A549 (cell line): ENCODE results near the gene BCL2L2.

Experiments used
- CTCF ChIP-seq: fragments of >200 bp; sonication (Bioruptor Twin); formaldehyde crosslinking; IDR thresholded peaks from 3 replicates; pipeline ENCODE4 v1.5.1; 2016
- EP300 ChIP-seq, 2 experiments: fragments of >200 bp; sonication (Bioruptor Twin); formaldehyde crosslinking; IDR thresholded peaks; 2 replicates in 1 of 2; 3 replicates in 1 of 2; pipeline ENCODE4 v1.6.1; 2016 to 2017
- HDAC2 ChIP-seq: fragments of 200-600 bp; sonication (generic); IDR thresholded peaks from 2 replicates; pipeline ENCODE4 v1.6.1; 2016
- MYC ChIP-seq: IDR thresholded peaks from 2 replicates; pipeline ENCODE4 v1.6.1; 2012; ENCODE audit warnings: mild to moderate bottlenecking, inconsistent platforms, low read length, improper control_type of control experiment, borderline replicate concordance
- POLR2A ChIP-seq: IDR thresholded peaks from 2 replicates; pipeline ENCODE4 v1.6.1; 2012; ENCODE audit warnings: mild to moderate bottlenecking, low read length
- RFX5 ChIP-seq: fragments of 450-650 bp; IDR thresholded peaks from 2 replicates; pipeline ENCODE4 v1.7.1; 2014; ENCODE audit warnings: antibody characterized with exemption, mild to moderate bottlenecking, moderate library complexity
- SREBF2 ChIP-seq: fragments of 450-650 bp; IDR thresholded peaks from 2 replicates; pipeline ENCODE4 v1.6.1; 2014; ENCODE audit warnings: mild to moderate bottlenecking, moderate library complexity
- USF2 ChIP-seq: fragments of 450-650 bp; IDR thresholded peaks from 2 replicates; pipeline ENCODE4 v1.6.1; 2014; ENCODE audit warnings: antibody characterized with exemption
- ZFP36 ChIP-seq: fragments of 450-650 bp; IDR thresholded peaks from 2 replicates; pipeline ENCODE4 v1.6.1; 2014; ENCODE audit warnings: borderline replicate concordance; ENCODE audit not compliant: partially characterized antibody

GRCh38 chr14:23344481-23344880, 37.8 kb downstream of the BCL2L2 start:
- no peak for TF ChIP-seq CTCF
- TF ChIP-seq USF2 = no peak
- TF ChIP-seq POLR2A = no peak
- no peak for TF ChIP-seq MYC
- no peak for TF ChIP-seq EP300 (IDR thresholded peaks at IDR 0.05)
- TF ChIP-seq ZFP36 = no peak
- TF ChIP-seq HDAC2 = no peak
- no peak for TF ChIP-seq SREBF2
- TF ChIP-seq RFX5 = no peak
